Vagina (tissue), 2 donors: Measurements from ENCODE around the gene SPRED1.

Experiments
- POLR2A ChIP-seq, 2 donors: fragments of 450-650 bp; IDR thresholded peaks; one replicate each; pipeline ENCODE4 v1.6.1; 2017; ENCODE audit warnings: antibody characterized with exemption in 2 of 2, mild to moderate bottlenecking in 2 of 2, moderate library complexity in 2 of 2
- POLR2AphosphoS5 ChIP-seq, 2 donors: sonication (generic); formaldehyde crosslinking; IDR thresholded peaks; one replicate each; pipeline ENCODE4 v1.9.0; 2017; ENCODE audit warnings: antibody characterized with exemption in 2 of 2, mild to moderate bottlenecking in 2 of 2, low read depth in 1 of 2; ENCODE audit not compliant: insufficient read depth in 1 of 2
- TF ChIP-seq, protein P1 (sequence below), 3 experiments: fragments of 450-650 bp in 2 of 3; fragments of 200-600 bp in 1 of 3; sonication (generic) in 1 of 3; IDR thresholded peaks; one replicate each; pipeline ENCODE4 v1.5.1; 2017 to 2019; ENCODE audit warnings: antibody characterized with exemption in 3 of 3, mild to moderate bottlenecking in 2 of 3, moderate library complexity in 2 of 3

DNA sequence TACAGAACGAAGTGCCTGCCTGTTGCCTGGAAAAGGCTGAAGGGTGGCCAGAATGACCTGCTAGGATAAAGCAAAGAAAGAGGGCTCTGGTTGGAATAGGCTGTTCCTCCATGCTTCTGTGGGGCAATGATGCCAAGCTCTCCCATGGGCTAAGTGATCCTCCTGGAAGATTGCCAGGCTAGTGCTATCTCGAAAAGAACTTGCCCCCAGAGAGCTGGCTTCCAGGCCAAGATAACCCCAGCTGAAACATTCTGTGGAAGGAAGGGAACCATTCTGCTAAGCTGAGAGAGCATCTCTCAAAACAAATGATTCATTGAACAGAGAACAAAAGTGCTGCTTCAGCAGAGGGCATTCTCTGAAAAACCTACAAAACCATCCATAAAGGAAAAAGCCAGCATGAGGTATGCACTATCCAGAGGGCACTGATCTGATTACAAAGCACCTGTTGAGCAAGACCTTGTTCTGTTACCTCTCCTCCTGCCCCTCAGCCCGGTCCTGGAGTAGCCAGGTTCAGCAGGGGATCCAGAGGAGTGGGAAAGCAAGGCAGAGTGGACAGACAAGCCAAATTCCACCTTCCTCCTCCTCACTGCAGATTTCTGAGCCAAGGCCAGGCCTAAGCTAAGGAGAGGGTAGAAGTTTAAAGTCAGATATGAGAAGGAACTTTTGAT lies 31.9 kb upstream of the SPRED1 start:
- no peak for TF ChIP-seq POLR2AphosphoS5 (IDR thresholded peaks at IDR 0.05; ENCODE audit: insufficient read depth in 1 of 2, low read depth in 1 of 2)
- TF ChIP-seq, protein P1, sequence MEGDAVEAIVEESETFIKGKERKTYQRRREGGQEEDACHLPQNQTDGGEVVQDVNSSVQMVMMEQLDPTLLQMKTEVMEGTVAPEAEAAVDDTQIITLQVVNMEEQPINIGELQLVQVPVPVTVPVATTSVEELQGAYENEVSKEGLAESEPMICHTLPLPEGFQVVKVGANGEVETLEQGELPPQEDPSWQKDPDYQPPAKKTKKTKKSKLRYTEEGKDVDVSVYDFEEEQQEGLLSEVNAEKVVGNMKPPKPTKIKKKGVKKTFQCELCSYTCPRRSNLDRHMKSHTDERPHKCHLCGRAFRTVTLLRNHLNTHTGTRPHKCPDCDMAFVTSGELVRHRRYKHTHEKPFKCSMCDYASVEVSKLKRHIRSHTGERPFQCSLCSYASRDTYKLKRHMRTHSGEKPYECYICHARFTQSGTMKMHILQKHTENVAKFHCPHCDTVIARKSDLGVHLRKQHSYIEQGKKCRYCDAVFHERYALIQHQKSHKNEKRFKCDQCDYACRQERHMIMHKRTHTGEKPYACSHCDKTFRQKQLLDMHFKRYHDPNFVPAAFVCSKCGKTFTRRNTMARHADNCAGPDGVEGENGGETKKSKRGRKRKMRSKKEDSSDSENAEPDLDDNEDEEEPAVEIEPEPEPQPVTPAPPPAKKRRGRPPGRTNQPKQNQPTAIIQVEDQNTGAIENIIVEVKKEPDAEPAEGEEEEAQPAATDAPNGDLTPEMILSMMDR (IDR thresholded peaks at IDR 0.05): no peak
- TF ChIP-seq POLR2A (IDR thresholded peaks at IDR 0.05): no peak
